ENCODE measurements around the gene SUMO3.

GRCh38 chr21:44858291-44858690, 40.4 kb upstream of the SUMO3 start:
- TF ChIP-seq POLR2AphosphoS5 (IDR thresholded peaks at IDR 0.05) = no peak
- TF ChIP-seq, protein P1, sequence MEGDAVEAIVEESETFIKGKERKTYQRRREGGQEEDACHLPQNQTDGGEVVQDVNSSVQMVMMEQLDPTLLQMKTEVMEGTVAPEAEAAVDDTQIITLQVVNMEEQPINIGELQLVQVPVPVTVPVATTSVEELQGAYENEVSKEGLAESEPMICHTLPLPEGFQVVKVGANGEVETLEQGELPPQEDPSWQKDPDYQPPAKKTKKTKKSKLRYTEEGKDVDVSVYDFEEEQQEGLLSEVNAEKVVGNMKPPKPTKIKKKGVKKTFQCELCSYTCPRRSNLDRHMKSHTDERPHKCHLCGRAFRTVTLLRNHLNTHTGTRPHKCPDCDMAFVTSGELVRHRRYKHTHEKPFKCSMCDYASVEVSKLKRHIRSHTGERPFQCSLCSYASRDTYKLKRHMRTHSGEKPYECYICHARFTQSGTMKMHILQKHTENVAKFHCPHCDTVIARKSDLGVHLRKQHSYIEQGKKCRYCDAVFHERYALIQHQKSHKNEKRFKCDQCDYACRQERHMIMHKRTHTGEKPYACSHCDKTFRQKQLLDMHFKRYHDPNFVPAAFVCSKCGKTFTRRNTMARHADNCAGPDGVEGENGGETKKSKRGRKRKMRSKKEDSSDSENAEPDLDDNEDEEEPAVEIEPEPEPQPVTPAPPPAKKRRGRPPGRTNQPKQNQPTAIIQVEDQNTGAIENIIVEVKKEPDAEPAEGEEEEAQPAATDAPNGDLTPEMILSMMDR (IDR thresholded peaks at IDR 0.05) = no peak
- no peak for TF ChIP-seq POLR2A (IDR thresholded peaks at IDR 0.05)
